Hepatocyte (in vitro differentiated cells): Measurements from ENCODE around the gene STRBP.

Experiments used
- EZH2 ChIP-seq: fragments of 200-600 bp; sonication (generic); IDR thresholded peaks from 2 replicates; pipeline ENCODE4 v1.6.1; 2016; ENCODE audit warnings: antibody characterized with exemption, mild to moderate bottlenecking, borderline replicate concordance
- EZH2phosphoT487 ChIP-seq: fragments of 200-600 bp; sonication (generic); IDR thresholded peaks from one replicate; pipeline ENCODE4 v1.6.1; 2018; ENCODE audit warnings: antibody characterized with exemption, mild to moderate bottlenecking, low read depth, moderate library complexity; ENCODE audit not compliant: unreplicated experiment, severe bottlenecking
- TF ChIP-seq, protein P1 (sequence below): fragments of 200-600 bp; sonication (generic); IDR thresholded peaks from 2 replicates; pipeline ENCODE4 v1.5.1; 2016; ENCODE audit warnings: antibody characterized with exemption, mild to moderate bottlenecking; ENCODE audit not compliant: poor library complexity

GRCh38 chr9:123265833-123266232 lies 2.6 kb downstream of the STRBP start:
- TF ChIP-seq, protein P1, sequence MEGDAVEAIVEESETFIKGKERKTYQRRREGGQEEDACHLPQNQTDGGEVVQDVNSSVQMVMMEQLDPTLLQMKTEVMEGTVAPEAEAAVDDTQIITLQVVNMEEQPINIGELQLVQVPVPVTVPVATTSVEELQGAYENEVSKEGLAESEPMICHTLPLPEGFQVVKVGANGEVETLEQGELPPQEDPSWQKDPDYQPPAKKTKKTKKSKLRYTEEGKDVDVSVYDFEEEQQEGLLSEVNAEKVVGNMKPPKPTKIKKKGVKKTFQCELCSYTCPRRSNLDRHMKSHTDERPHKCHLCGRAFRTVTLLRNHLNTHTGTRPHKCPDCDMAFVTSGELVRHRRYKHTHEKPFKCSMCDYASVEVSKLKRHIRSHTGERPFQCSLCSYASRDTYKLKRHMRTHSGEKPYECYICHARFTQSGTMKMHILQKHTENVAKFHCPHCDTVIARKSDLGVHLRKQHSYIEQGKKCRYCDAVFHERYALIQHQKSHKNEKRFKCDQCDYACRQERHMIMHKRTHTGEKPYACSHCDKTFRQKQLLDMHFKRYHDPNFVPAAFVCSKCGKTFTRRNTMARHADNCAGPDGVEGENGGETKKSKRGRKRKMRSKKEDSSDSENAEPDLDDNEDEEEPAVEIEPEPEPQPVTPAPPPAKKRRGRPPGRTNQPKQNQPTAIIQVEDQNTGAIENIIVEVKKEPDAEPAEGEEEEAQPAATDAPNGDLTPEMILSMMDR: no peak
- TF ChIP-seq EZH2 (no peak), EZH2phosphoT487 (no peak)
